Liver (tissue), 3 donors: Measurements from ENCODE around the gene OTOA.

ENCODE experiments used
- FOXA1 ChIP-seq: IDR thresholded peaks from 2 replicates; pipeline ENCODE4 v1.6.1; 2016; ENCODE audit warnings: antibody characterized with exemption
- GABPA ChIP-seq, 2 donors: IDR thresholded peaks in 1 of 2; conservative IDR thresholded peaks in 1 of 2; 2 replicates each; pipeline ENCODE4 v1.6.1; 2016; ENCODE audit warnings: antibody characterized with exemption in 2 of 2, mild to moderate bottlenecking in 1 of 2, moderate library complexity in 1 of 2
- HNF4A ChIP-seq, 2 donors: conservative IDR thresholded peaks; 2 replicates each; pipeline ENCODE4 v1.6.1; 2016; ENCODE audit warnings: antibody characterized with exemption in 2 of 2, mild to moderate bottlenecking in 2 of 2
- JUND ChIP-seq, 2 donors: IDR thresholded peaks; 2 replicates each; pipeline ENCODE4 v1.6.1; 2016; ENCODE audit warnings: antibody characterized with exemption in 2 of 2
- RAD21 ChIP-seq, 2 donors: IDR thresholded peaks; 2 replicates each; pipeline ENCODE4 v1.6.1; 2016; ENCODE audit warnings: antibody characterized with exemption in 2 of 2, mild to moderate bottlenecking in 2 of 2
- RXRA ChIP-seq, 2 donors: IDR thresholded peaks; 2 replicates each; pipeline ENCODE4 v1.6.1; 2017 to 2018; ENCODE audit warnings: antibody characterized with exemption in 2 of 2, mild to moderate bottlenecking in 1 of 2
- SP1 ChIP-seq: IDR thresholded peaks from 2 replicates; pipeline ENCODE4 v1.6.1; 2018; ENCODE audit warnings: antibody characterized with exemption, mild to moderate bottlenecking
- TAF1 ChIP-seq: conservative IDR thresholded peaks from 2 replicates; pipeline ENCODE4 v1.6.1; 2016; ENCODE audit warnings: antibody characterized with exemption, mild to moderate bottlenecking
- YY1 ChIP-seq: IDR thresholded peaks from 2 replicates; pipeline ENCODE4 v1.6.1; 2016; ENCODE audit warnings: antibody characterized with exemption, mild to moderate bottlenecking
- TF ChIP-seq, protein P1 (sequence below): fragments of 150-350 bp; IDR thresholded peaks from 2 replicates; pipeline ENCODE4 v1.5.1; 2017; ENCODE audit warnings: improper control_type of control experiment, low read depth, low read length; ENCODE audit not compliant: missing input control
- TF ChIP-seq, protein P2 (sequence below): IDR thresholded peaks from 2 replicates; pipeline ENCODE4 v1.6.1; 2016; ENCODE audit warnings: antibody characterized with exemption
- TF ChIP-seq, protein P3 (sequence below): IDR thresholded peaks from 2 replicates; pipeline ENCODE4 v1.6.1; 2016; ENCODE audit warnings: antibody characterized with exemption, mild to moderate bottlenecking
- TF ChIP-seq, protein P4 (sequence below): IDR thresholded peaks from 2 replicates; pipeline ENCODE4 v1.6.1; 2016; ENCODE audit warnings: antibody characterized with exemption
- TF ChIP-seq, protein P5 (sequence below): IDR thresholded peaks from 2 replicates; pipeline ENCODE4 v1.6.1; 2016; ENCODE audit warnings: antibody characterized with exemption
- donor health status: healthy.
- donor health status: healthy.

DNA sequence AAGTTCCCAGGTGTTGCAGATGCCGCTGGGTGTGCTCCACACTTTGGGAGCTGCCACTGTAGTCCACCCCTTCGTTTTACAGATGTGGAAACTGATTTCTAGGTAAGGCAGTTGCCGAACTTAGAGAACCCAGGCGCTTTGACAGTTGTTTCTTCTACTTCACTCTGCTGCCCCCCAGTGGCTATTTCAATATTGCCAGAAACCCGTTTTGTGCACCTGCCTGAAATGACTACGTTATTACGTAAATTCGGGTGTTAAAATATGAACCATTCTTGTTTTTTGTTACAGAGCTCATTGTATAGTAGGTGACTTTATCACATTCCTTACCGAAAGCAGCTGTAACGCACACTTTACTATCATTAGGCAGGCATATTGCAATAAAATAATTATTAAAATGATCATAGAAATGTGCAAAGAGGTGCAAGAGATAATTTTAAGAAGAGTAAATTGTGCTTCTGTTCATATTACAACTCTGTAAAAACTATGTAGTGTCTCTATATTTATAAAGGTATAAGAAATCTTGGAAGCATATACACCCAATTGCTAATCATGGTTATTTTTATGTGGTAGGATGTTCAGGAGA is 44.9 kb downstream of the OTOA start:
- TF ChIP-seq, protein P1, sequence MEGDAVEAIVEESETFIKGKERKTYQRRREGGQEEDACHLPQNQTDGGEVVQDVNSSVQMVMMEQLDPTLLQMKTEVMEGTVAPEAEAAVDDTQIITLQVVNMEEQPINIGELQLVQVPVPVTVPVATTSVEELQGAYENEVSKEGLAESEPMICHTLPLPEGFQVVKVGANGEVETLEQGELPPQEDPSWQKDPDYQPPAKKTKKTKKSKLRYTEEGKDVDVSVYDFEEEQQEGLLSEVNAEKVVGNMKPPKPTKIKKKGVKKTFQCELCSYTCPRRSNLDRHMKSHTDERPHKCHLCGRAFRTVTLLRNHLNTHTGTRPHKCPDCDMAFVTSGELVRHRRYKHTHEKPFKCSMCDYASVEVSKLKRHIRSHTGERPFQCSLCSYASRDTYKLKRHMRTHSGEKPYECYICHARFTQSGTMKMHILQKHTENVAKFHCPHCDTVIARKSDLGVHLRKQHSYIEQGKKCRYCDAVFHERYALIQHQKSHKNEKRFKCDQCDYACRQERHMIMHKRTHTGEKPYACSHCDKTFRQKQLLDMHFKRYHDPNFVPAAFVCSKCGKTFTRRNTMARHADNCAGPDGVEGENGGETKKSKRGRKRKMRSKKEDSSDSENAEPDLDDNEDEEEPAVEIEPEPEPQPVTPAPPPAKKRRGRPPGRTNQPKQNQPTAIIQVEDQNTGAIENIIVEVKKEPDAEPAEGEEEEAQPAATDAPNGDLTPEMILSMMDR, result peak; percentile 83
- TF ChIP-seq RXRA (IDR thresholded peaks at IDR 0.05) (no peak), RAD21 (IDR thresholded peaks at IDR 0.05) (peak; percentile 83 to 87), FOXA1 (no peak), JUND (IDR thresholded peaks at IDR 0.05) (no peak), YY1 (no peak), SP1 (no peak), GABPA (IDR thresholded peaks at IDR 0.05 in 1 of 2, conservative IDR thresholded peaks at IDR 0.05 in 1 of 2) (no peak), TAF1 (no peak), HNF4A (conservative IDR thresholded peaks at IDR 0.05) (no peak)
- TF ChIP-seq, protein P2, sequence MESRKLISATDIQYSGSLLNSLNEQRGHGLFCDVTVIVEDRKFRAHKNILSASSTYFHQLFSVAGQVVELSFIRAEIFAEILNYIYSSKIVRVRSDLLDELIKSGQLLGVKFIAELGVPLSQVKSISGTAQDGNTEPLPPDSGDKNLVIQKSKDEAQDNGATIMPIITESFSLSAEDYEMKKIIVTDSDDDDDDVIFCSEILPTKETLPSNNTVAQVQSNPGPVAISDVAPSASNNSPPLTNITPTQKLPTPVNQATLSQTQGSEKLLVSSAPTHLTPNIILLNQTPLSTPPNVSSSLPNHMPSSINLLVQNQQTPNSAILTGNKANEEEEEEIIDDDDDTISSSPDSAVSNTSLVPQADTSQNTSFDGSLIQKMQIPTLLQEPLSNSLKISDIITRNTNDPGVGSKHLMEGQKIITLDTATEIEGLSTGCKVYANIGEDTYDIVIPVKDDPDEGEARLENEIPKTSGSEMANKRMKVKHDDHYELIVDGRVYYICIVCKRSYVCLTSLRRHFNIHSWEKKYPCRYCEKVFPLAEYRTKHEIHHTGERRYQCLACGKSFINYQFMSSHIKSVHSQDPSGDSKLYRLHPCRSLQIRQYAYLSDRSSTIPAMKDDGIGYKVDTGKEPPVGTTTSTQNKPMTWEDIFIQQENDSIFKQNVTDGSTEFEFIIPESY, result no peak
- TF ChIP-seq, protein P3, sequence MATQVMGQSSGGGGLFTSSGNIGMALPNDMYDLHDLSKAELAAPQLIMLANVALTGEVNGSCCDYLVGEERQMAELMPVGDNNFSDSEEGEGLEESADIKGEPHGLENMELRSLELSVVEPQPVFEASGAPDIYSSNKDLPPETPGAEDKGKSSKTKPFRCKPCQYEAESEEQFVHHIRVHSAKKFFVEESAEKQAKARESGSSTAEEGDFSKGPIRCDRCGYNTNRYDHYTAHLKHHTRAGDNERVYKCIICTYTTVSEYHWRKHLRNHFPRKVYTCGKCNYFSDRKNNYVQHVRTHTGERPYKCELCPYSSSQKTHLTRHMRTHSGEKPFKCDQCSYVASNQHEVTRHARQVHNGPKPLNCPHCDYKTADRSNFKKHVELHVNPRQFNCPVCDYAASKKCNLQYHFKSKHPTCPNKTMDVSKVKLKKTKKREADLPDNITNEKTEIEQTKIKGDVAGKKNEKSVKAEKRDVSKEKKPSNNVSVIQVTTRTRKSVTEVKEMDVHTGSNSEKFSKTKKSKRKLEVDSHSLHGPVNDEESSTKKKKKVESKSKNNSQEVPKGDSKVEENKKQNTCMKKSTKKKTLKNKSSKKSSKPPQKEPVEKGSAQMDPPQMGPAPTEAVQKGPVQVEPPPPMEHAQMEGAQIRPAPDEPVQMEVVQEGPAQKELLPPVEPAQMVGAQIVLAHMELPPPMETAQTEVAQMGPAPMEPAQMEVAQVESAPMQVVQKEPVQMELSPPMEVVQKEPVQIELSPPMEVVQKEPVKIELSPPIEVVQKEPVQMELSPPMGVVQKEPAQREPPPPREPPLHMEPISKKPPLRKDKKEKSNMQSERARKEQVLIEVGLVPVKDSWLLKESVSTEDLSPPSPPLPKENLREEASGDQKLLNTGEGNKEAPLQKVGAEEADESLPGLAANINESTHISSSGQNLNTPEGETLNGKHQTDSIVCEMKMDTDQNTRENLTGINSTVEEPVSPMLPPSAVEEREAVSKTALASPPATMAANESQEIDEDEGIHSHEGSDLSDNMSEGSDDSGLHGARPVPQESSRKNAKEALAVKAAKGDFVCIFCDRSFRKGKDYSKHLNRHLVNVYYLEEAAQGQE, result no peak
- TF ChIP-seq, protein P4, sequence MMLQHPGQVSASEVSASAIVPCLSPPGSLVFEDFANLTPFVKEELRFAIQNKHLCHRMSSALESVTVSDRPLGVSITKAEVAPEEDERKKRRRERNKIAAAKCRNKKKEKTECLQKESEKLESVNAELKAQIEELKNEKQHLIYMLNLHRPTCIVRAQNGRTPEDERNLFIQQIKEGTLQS, result no peak
- TF ChIP-seq, protein P5, sequence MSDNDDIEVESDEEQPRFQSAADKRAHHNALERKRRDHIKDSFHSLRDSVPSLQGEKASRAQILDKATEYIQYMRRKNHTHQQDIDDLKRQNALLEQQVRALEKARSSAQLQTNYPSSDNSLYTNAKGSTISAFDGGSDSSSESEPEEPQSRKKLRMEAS, result no peak
